Measurements from ENCODE around the gene CDCP2. TPM values are rescaled to one million over a fixed set of nuclear protein-coding genes. Genes with fewer than 3 reads are reported as not detected.
A peak's percentile ranks its signal among the peaks of the same experiment; 100 is the strongest.

The CDCP2 gene
- polyA plus RNA-seq, 3 donors = not detected

GRCh38 chr1:54137534-54138061 is 15.2 kb downstream of the CDCP2 start:
- no peak for DNase-seq (ENCODE audit: low read depth in 3 of 3, low spot score in 2 of 3)

GRCh38 chr1:54136963-54137533 is 15.8 kb downstream of the CDCP2 start:
- DNase-seq (ENCODE audit: low read depth in 3 of 3, low spot score in 2 of 3) = no peak

- DNase-seq (ENCODE audit: low read depth in 3 of 3, low spot score in 2 of 3) = no peak
Observed at GRCh38 chr1:54136269-54136896, 16.4 kb downstream of the CDCP2 start.

- no peak for DNase-seq (ENCODE audit: low read depth in 3 of 3, low spot score in 2 of 3)
Observed at GRCh38 chr1:54135436-54136120, 17.2 kb downstream of the CDCP2 start.

GRCh38 chr1:54134295-54134694 is 18.5 kb downstream of the CDCP2 start:
- no peak for DNase-seq (ENCODE audit: low read depth in 3 of 3, low spot score in 2 of 3)

- no peak for DNase-seq (ENCODE audit: low read depth in 3 of 3, low spot score in 2 of 3)
Observed at GRCh38 chr1:54132495-54132894, 20.3 kb downstream of the CDCP2 start.

- DNase-seq (ENCODE audit: low read depth in 3 of 3, low spot score in 2 of 3) = no peak
Observed at GRCh38 chr1:54131419-54131818, 21.4 kb downstream of the CDCP2 start.

- no peak for DNase-seq (ENCODE audit: low read depth in 3 of 3, low spot score in 2 of 3)
Observed at GRCh38 chr1:54129858-54130257, 22.9 kb downstream of the CDCP2 start.

GRCh38 chr1:54127594-54128300 is 25.1 kb downstream of the CDCP2 start:
- DNase-seq (ENCODE audit: low read depth in 3 of 3, low spot score in 2 of 3) = no peak

- DNase-seq (ENCODE audit: low read depth in 3 of 3, low spot score in 2 of 3) = no peak
Observed at GRCh38 chr1:54126271-54126815, 26.5 kb downstream of the CDCP2 start.

GRCh38 chr1:54125386-54126070 is 27.3 kb downstream of the CDCP2 start:
- no peak for DNase-seq (ENCODE audit: low read depth in 3 of 3, low spot score in 2 of 3)

GRCh38 chr1:54124906-54125305 is 27.9 kb downstream of the CDCP2 start:
- DNase-seq (ENCODE audit: low read depth in 3 of 3, low spot score in 2 of 3) = no peak

- DNase-seq (ENCODE audit: low read depth in 3 of 3, low spot score in 2 of 3) = no peak
Observed at GRCh38 chr1:54124472-54124871, 28.3 kb downstream of the CDCP2 start.

- no peak for DNase-seq (ENCODE audit: low read depth in 3 of 3, low spot score in 2 of 3)
Observed at GRCh38 chr1:54122992-54123391, 29.8 kb downstream of the CDCP2 start.

GRCh38 chr1:54122135-54122751 is 30.6 kb downstream of the CDCP2 start:
- no peak for DNase-seq (ENCODE audit: low read depth in 3 of 3, low spot score in 2 of 3)

GRCh38 chr1:54121482-54122134 is 31.2 kb downstream of the CDCP2 start:
- DNase-seq (ENCODE audit: low read depth in 3 of 3, low spot score in 2 of 3) = peak in 1 of 3 donors; percentile 62

GRCh38 chr1:54120698-54121481 is 31.9 kb downstream of the CDCP2 start:
- no peak for DNase-seq (ENCODE audit: low read depth in 3 of 3, low spot score in 2 of 3)

- no peak for DNase-seq (ENCODE audit: low read depth in 3 of 3, low spot score in 2 of 3)
Observed at GRCh38 chr1:54120018-54120697, 32.6 kb downstream of the CDCP2 start.

Measured in right renal cortex interstitium (tissue), 3 donors.